ENCODE measurements around the gene P2RY8. TPM values are rescaled to one million over a fixed set of nuclear protein-coding genes. Genes with fewer than 3 reads are reported as not detected.
"Not testable (repeated sequence)": the region's sequence is repeated elsewhere in the genome, so short reads cannot be mapped to it uniquely, and the experiment has no call there.

P2RY8 gene
- total RNA-seq, 1 donor from 2014 or later = not detected

DNA sequence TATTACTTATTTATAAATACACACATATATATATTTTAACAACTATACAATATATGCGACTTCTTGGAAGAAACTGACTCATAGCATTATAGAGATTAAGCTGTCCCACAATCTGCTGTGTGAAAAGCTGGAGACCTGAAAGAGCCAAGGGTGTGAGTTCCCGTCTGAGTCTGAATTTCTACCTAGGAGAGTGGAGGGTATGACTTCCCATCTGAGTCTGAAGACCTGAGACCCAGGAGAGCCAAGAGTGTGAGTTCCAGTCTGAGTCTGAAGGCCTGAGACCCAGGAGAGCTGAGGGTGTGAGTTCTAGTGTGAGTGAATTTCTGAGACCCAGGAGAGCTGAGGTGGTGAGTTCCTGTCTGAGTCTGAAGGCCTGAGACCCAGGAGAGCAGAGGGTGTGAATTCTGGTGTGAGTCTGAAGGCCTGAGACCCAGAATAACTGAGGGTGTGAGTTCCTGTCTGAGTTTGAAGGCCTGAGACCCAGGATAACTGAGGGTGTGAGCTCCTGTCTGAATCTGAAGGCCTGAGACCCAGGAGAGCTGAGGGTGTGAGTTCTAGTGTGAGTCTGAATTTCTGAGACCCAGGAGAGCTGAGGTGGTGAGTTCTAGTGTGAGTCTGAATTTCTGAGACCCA is 8.9 kb upstream of the P2RY8 start:
- DNase-seq (ENCODE audit: low read depth) = no peak

DNA sequence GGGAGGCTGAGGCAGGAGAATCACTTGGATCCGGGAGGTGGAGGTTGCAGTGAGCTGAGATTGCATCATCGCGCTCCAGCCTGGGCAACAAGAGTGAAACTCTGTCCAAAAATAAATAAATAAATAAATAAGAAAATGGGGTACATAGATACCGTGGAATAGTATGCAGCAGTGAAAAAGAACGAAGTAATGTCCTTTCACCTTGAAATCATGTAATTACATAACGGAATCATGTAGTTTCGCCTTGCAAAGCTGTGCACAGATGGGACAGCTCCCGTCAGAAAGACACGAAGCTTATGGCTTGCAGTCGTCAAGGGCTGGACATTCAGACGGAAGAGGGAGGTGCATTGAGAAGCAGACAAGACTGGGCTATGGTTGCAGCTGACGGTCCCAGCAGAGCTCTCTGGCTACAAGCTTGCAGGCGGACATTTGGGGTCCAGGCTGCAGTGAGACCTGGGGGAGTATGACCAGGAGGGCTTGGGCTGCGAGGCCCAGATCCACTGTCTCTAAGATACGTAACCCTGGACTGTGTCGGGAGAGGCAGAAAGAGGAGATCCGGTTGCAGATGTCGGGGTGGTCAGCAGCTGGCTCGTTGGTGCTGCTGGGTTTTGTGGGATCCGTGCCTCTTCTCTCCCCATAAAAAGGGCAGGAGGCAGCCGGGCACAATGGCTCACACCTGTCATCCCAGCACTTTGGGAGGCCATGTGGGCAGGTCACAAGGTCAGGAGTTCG is 6.2 kb upstream of the P2RY8 start:
- DNase-seq (ENCODE audit: low read depth) = no peak

DNA sequence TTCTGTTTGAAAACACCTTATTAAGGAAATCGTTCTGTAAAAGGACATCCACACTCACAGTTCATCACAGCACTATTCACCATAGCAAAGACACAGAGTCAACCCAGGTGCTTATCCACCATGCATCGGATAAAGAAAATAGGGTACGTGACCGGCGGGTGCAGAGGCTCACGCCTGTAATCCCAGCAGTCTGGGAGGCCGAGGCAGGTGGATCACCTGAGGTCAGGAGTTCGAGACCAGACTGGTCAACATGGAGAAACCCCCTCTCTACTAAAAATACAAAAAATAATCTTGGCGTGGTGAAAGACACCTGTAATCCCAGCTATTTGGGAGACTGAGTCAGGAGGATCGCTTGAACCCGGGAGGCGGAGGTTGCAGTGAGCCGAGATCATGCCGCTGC is 2.2 kb upstream of the P2RY8 start:
- DNase-seq (ENCODE audit: low read depth) = not testable (repeated sequence)

DNA sequence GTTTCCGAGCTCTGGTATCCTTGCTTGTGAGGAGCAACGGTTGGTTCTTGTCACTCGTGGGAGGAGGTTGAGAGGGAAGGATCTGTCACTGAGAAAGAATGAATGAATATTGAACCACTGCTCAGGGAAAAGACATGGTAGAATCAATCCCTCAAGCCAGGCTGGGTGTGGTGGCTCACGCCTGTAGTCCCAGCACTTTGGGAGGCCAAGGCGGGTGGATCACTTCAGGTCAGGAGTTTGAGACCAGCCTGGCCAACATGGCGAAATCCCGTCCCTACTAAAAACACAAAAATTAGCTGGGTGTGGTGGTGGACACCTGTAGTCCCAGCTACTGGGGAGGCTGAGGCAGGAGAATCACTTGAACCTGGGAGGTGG is 718 bp upstream of the P2RY8 start:
- DNase-seq (ENCODE audit: low read depth) = not testable (repeated sequence)

DNA sequence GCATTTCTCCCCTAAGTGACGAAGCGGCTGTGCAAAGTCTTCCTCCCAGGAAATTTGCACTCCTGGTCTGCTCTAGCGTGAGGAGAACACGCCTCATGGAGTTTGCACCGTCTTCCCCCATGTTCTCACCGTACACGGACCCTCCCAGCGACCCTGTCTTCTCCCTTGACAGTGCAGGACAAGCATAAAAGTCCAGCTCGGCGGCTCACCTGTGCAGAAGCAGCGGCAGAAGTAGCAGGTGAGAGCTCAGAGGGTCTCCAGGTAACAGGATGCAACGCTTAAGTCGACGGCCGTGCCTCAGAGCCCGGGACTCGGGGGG is 314 bp downstream of the P2RY8 start:
- no peak for DNase-seq (ENCODE audit: low read depth)

DNA sequence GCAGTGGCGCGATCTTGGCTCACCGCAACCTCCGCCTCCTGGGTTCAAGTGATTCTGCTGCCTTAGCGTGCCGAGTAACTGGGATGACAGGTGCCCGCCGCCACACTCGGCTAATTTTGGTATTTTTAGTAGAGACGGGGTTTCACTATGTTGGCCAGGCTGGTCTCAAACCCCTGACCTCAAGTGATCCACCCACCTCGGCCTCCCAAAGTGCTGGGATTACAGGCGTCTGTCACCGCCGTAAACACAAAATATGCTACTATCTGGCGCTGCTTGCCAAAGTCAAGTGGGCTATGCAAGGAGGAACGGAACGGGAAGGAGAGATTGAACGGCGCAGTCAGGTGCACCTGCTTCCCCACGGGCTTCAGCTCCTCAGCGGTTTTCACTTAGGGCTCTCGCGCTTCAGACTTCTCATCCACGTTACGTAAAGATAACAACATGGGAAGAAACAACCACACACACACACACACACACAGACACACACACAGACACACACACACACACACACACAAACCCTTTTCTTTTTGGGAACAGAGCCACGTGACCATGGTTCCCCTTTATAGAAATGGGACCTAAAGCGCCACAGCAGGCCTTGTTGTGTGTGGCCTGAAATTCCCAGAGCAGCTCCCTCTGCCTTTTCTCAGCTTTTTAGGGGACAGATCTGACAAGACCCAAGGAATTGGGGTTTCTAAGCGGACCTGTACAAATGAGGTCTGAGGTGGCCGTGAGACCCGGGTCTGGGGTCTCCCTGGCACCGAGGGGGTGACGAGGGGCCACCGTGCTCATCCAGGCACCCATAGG is 1.5 kb downstream of the P2RY8 start:
- no peak for DNase-seq (ENCODE audit: low read depth)

DNA sequence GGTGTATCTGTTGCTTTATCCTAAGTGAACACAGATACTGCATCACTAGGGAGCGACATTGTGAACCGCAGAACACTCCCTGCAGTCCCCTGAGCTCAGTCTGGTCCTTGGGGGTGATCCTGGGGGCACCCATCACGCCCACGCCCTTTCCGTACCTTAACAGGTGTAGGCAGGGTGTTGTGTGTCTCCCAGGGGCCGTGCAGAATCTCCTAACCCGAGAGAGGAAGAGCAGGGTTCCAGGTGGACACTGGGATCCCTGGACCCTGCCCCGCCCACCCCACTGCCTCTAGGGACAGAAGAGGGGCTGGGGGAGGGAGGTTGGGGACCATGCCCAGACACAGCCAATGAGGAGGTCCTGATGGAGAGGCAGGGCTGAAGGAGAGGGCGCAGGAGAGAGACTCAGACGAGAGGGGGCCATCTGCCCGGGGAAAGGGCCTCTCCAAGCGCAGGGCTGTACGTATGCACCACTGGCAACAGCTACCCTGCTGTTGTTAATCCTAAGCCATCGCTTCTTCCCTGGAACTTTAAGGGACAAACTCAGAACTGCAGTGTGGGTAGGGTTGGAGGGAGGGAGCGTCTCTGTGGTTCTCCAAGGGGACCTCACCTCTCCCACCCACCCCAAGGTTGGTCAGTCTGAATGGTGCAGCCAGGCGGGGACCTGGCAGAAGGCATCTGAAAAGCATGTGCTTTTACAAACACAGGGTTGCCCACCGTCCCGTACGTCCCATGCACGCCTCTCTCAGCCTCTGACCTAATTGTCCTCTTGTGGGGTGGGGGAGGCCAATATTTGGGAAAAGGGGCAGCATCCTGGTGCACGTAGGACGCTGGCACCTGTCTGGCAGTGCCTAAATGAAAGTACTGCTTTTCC is 2.5 kb downstream of the P2RY8 start:
- no peak for DNase-seq (ENCODE audit: low read depth)

DNA sequence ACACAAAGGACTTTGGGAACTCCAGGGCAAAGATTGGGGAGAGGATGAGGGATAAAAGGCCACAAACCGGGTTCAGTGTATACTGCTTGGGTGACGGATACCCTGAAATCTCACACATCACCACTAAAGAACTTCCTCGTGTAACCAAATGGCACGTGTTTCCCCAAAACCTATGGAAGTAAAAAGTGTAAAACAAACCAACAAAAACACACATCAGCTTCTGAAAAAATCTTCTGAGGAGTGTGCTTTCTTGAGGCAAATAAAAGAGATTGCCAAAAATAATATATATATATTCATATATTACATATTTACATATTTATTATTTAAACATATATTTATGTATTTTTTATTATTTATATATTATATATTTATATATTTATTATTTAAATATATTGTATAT is 3.9 kb downstream of the P2RY8 start:
- no peak for DNase-seq (ENCODE audit: low read depth)

DNA sequence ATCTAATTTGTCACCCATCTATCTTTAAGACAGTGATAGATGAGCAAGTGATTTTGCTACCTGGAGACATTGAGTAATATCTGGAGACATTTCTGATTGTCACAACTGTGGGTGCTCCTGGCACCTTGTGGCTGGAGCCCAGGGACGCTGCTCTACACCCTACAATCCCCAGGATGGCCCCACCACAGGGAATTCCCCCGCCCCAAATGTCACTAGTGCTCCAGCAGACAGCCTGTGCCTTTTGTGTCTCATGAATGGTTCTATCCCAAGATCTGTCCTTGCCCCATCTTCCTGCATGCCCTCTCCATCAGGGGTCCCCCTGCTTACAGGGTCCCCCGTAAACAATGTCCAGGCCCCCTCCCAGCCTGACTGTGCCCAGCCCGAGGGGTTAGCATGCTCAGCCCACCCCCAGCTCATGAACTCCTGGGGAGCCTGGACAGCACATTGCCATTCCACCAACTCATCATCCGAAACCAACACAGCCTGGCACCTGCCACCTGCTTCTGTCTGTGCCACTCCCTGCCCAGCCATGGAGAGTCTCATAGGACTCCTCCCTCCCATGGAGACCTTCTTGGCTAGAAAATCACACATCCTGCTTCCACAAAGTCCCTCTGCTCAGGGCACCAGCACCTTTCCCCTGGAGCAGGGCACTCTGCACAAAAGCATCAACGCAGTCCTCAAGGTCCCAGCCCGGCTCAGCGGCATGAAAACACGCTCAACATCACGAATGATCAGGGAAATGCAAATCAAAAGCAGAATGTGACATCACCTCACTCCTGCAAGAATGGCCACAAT is 5.7 kb downstream of the P2RY8 start:
- DNase-seq (ENCODE audit: low read depth) = no peak

DNA sequence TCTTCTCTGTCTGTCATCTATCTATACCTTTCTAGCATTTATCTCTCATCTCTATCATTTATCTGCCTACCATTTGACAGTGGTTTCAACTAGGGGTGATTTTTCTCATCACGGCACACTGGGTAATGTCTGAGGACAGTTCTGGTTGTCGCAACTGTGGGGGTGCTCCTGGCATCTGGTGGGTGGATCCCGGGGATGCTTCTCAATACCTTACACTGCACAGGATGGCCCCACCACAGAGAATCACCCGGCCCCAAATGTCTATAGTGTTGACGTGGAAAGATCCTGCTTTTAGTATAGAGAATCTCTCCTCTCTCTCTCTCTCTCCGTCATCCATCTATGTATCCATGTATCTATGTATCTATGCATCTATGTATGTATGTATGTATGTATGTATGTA is 7.2 kb downstream of the P2RY8 start:
- no peak for DNase-seq (ENCODE audit: low read depth)

DNA sequence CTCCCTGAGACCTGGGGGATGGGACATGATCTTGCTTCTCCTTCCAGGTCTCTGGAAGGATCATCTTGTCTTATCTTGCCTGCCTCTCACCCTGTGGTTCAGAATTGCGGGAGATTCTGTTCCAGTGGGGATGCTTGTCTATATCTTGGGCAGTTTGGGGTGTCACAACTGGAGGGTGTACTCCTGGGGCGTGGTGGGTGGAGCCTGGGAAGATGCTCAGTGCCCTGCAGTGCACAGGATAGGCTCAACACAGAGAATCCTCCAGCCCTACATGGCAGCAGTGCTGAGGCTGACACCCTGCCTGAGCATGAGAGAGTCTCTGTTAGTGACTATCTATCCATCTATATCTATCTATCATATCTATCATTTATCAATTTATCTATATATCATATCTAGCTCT is 7.7 kb downstream of the P2RY8 start:
- DNase-seq (ENCODE audit: low read depth) = no peak

DNA sequence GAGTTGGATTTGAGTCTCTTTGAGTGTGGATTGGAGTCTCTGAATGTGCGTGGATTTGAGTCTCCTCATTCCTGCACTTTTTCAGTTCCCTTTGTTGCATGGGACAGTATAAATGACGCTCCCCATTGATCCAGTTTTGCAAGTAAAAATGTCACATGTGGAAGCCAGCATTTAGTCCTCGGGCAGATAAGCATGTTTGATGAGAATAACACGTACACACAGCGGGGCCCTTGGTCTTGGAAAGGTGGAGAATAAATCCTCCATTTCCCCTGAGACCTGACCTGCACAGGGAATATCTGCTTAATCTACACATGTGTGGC is 8.1 kb downstream of the P2RY8 start:
- DNase-seq (ENCODE audit: low read depth) = no peak

DNA sequence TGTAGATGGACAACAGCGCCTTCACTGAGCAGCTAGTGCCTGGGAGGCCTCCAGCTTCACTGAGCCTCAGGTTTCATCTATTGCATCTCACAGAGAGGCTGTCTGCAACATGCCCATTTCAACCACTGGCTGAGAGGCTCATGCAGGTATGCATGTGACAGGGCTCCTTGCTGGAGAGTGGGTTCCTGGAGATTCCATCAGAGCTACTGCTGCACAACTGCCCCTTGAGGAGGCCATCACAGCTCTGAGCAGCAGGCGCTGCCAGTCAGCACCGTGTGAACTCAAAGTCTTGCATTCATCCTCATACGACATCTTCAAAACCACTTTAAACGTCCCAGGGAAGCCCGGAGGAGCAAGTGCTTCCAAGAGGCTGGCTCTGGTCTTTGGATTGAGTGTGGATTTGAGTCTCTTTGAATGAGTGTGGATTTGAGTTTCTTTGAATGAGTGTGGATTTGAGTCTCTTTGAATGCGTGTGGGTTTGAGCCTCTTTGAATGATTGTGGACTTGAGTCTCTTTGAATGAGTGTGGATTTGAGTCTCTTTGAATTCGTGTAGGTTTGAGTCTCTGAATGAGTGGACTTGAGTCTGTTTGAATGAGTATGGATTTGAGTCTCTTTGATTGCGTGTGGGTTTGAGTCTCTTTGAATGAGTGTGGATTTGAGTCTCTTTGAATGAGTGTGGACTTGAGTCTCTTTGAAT is 8.7 kb downstream of the P2RY8 start:
- DNase-seq (ENCODE audit: low read depth) = no peak

DNA sequence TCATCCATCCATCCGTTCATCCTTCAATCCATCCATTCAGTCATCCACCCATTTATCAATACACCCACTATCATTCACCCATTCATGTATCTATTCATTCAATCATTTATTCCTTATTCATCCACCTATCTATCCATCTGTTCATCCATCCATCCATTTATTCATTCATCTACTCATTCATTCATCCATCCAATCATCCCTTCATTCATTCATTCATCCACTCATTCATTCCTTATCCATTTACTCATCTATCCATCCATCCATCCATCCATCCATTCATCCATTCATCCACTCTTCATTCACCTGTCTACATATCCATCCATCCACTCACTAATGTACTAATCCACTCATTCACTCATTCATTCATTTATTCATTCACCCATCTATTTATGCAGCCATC is 9.5 kb downstream of the P2RY8 start:
- DNase-seq (ENCODE audit: low read depth) = no peak

DNA sequence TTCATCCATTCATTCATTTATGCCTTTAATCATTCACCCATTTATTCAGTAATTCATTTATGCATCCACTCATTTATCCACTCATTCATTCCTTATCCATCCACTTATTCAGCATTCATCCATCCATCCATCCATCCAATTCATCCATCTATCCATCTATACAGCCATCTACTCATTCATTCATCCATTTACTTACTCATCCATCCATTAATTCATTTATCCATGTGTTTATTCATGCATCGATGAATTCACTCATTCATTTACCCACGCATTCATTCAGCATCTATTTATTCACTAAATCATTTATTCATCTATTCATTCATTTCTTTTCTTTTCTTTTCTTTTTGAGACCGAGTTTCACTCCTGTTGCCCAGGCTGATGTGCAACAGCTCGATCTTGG is 10.4 kb downstream of the P2RY8 start:
- DNase-seq (ENCODE audit: low read depth) = no peak

DNA sequence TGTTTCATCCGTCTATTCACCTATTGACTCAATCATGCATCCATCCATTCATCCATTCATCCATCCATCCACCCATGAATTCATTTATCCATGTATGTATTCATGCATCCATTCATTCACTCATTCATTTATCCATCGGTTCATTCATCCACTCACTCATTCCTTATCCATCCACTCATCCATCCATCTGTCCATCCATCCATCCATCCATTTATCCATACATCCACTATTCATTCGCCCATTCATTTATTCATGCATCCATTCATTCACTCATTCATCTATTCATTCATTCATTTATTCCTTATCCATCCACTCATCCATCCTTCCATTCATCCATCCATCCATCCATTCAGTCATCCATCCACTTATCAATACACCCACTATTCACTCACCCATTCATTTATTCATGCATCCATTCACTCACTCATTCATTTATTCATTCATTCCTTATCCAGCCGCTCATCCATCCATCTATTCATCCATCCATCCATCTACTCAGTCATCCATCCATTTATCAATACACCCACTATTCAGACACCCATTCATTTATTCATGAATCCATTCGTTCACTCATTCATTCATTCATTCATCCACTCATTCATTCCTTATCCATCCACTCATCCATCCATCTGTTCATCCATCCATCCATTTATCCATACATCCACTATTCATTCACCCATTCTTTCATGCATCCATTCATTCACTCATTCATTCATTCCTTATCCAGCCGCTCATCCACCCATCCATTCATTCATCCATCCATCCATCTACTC is 11.2 kb downstream of the P2RY8 start:
- no peak for DNase-seq (ENCODE audit: low read depth)

DNA sequence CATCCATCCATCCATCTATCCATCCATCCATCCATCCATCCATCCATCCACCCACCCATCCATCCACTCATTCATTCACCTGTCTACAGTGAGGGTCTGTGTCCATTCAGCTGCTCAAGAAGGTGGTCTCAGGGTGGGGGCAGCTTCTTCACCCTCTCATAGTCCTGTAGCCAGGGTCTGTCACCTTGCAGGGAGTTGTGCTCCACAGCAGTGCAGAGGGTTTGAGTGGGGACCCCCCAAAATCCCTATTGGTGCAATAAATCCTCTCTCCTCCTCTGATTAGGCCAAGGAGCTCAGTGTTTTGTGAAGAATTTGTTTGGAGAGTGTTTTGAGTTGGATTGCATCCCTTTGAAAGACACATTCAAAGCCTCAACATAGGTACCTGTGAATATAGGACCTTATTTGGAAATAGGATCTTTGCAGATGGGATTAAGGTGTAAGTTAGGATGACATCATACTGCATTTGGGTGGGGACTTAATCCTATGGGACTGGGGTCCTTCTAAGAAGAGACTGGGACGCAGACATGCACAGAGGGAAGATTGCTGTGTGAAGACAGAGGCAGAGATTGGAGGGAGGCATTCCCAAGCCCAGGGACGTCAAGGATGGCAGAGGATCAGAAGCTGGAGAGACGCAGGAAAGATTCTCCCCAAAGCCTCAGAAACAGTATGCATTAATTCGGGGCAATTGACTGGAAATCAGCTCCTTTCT is 12.0 kb downstream of the P2RY8 start:
- DNase-seq (ENCODE audit: low read depth) = no peak

DNA sequence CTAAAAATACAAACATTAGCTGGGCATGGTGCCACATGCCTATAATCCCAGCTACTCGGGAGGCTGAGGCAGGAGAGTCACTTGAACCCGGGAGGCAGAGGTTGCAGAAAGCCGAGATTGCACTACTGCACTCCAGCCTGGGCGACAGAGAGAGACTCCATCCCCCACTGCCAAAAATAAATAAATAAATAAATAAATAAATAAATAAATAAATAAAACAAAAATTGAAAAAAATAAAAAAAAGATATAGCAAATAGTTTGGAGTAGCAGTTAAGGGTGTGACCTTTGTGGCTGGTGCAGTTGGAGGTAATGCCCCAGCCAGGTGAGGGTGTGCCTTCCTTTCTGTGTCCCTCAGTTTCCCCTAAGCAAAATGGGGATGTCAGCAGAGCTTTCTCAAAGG is 14.1 kb downstream of the P2RY8 start:
- DNase-seq (ENCODE audit: low read depth) = not testable (repeated sequence)

DNA sequence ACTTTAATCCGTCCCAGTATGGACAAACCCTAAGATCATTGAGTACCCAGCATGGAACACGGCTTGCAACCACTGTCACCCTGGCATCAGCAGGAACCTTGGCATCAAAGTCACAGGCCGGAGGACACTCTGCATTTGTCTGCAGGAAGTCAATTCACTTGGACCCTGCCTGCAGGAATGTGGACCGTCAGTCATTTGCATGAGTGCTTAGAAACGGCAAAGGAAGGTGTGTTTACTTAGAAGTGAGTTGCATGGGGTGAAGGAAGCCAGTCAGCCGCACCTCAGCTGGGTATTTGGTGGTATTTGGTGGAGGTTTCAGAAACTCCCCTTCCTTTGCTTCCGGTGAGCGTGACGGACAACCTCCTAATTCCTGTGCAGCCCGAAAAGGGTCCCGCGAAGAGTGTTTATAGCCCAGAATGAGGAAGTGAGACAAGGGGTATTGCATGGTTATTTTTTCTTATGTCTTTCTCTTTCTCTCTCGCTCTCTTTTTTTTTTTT is 15.5 kb downstream of the P2RY8 start:
- DNase-seq (ENCODE audit: low read depth) = no peak
